GM18519 (cell line): ENCODE measurements around the gene HIP1R.

ENCODE experiments used
- ATAC-seq: cut with Tn5 transposase; IDR thresholded peaks from one replicate; pipeline ENCODE4 v1.9.1; 2021; ENCODE audit warnings: mild to moderate bottlenecking, moderate library complexity; ENCODE audit not compliant: unreplicated experiment, low FRiP score

HIP1R gene

GRCh38 chr12:122859303-122860039 is 24.2 kb downstream of the HIP1R start:
- ATAC-seq = no peak

- no peak for ATAC-seq
Measured at GRCh38 chr12:122860040-122860853, 25.0 kb downstream of the HIP1R start.

- no peak for ATAC-seq
Measured at GRCh38 chr12:122860854-122861586, 25.8 kb downstream of the HIP1R start.

- no peak for ATAC-seq
Measured at GRCh38 chr12:122861587-122861970, 26.3 kb downstream of the HIP1R start.

GRCh38 chr12:122862110-122862634 is 26.9 kb downstream of the HIP1R start:
- no peak for ATAC-seq

- ATAC-seq = no peak
Measured at GRCh38 chr12:122862872-122863701, 27.8 kb downstream of the HIP1R start.

GRCh38 chr12:122864894-122865253 is 29.6 kb downstream of the HIP1R start:
- ATAC-seq = no peak

GRCh38 chr12:122865268-122866231 is 30.3 kb downstream of the HIP1R start:
- ATAC-seq = no peak

GRCh38 chr12:122866379-122866778 is 31.1 kb downstream of the HIP1R start:
- ATAC-seq = no peak

- ATAC-seq = no peak
Measured at GRCh38 chr12:122866950-122867607, 31.8 kb downstream of the HIP1R start.

- no peak for ATAC-seq
Measured at GRCh38 chr12:122867691-122868461, 32.6 kb downstream of the HIP1R start.

GRCh38 chr12:122868471-122869177 is 33.4 kb downstream of the HIP1R start:
- ATAC-seq = no peak

GRCh38 chr12:122869207-122869973 is 34.1 kb downstream of the HIP1R start:
- no peak for ATAC-seq

GRCh38 chr12:122870163-122870842 is 35.0 kb downstream of the HIP1R start:
- no peak for ATAC-seq

GRCh38 chr12:122870867-122871664 is 35.8 kb downstream of the HIP1R start:
- ATAC-seq = no peak
